Measurements from ENCODE around the gene TRIM54. TPM values are rescaled to one million over a fixed set of nuclear protein-coding genes. Genes with fewer than 3 reads are reported as not detected.

Gene TRIM54
- total and polyA plus RNA-seq, 9 of the 15 experiments (the other 6 are each of a cell fraction or from before 2014, with no cell fraction given) = not detected

GRCh38 chr2:27303093-27304025 lies 21.1 kb downstream of the TRIM54 start (continued):
- TF ChIP-seq ZC3H11A (IDR thresholded peaks at IDR 0.05; ENCODE audit: low read depth, low read length) (0 out of 2 replicates have a peak, but pooled peaks have one; percentile 37), ARNT (IDR thresholded peaks at IDR 0.05) (peak in 1 of 2 experiments; percentile 76; a peak in 1 of 4 replicates), MAFK (IDR thresholded peaks at IDR 0.05; ENCODE audit: low read length) (no peak), CEBPZ (IDR thresholded peaks at IDR 0.05; ENCODE audit: borderline replicate concordance, low read depth, low read length) (no peak), ZNF780A (CRISPR knock-in tag; IDR thresholded peaks at IDR 0.05) (no peak), GABPA (tag; conservative IDR thresholded peaks at IDR 0.05; ENCODE audit: low read depth) (peak; percentile 61), NEUROD1 (IDR thresholded peaks at IDR 0.05; ENCODE audit: borderline replicate concordance, low read depth, low read length, partially characterized antibody) (no peak), ERF (CRISPR knock-in tag; IDR thresholded peaks at IDR 0.05) (no peak), ZFPM2 (CRISPR knock-in tag; IDR thresholded peaks at IDR 0.05) (no peak), RNF2 (IDR thresholded peaks at IDR 0.05) (no peak), ZNF384 (IDR thresholded peaks at IDR 0.05; ENCODE audit: low read depth, low read length) (peak; percentile 99), E2F5 (CRISPR knock-in tag; IDR thresholded peaks at IDR 0.05) (no peak), MTA2 (IDR thresholded peaks at IDR 0.05; ENCODE audit: low read depth) (0 out of 2 replicates have a peak, but pooled peaks have one; percentile 7), PKNOX1 (IDR thresholded peaks at IDR 0.05) (no peak), ZNF408 (CRISPR knock-in tag; IDR thresholded peaks at IDR 0.05; ENCODE audit: low read depth) (no peak), ZBTB2 (IDR thresholded peaks at IDR 0.05) (no peak), ETV5 (CRISPR knock-in tag; IDR thresholded peaks at IDR 0.05; ENCODE audit: low read depth) (peak; percentile 52; the same call in 1 of the 2 replicates), LARP7 (IDR thresholded peaks at IDR 0.05) (no peak), NCOR1 (IDR thresholded peaks at IDR 0.05) (no peak), HNRNPLL (IDR thresholded peaks at IDR 0.05; ENCODE audit: low read depth, low read length, poor library complexity, severe bottlenecking) (no peak), HIVEP1 (CRISPR knock-in tag; IDR thresholded peaks at IDR 0.05) (no peak), ZNF354B (CRISPR knock-in tag; IDR thresholded peaks at IDR 0.05) (no peak)
